Thoracic aorta (tissue), 2 donors: Measurements from ENCODE around the gene CPB1. TPM values are rescaled to one million over a fixed set of nuclear protein-coding genes. Genes with fewer than 3 reads are reported as not detected.

Experiments used
- ATAC-seq: fragments of 150-250 bp; one replicate; pipeline ENCODE4 v1.8.0; 2017; ENCODE audit warnings: low read depth; ENCODE audit not compliant: insufficient number of reproducible peaks, low FRiP score
- DNase-seq: peaks from one replicate; pipeline ENCODE4 v3.0.0-alpha.2; 2020; ENCODE audit warnings: low spot score
- H3K27ac ChIP-seq, 2 donors: fragments of 200-600 bp; sonication (generic); 1 replicate in 1 of 2; 2 replicates in 1 of 2; pipeline ENCODE4 v1.5.1; 2016; ENCODE audit warnings: mild to moderate bottlenecking in 2 of 2, moderate library complexity in 2 of 2
- H3K27me3 ChIP-seq: fragments of 200-600 bp; sonication (generic); replicated peaks from 2 replicates; pipeline ENCODE4 v1.6.0; 2016; ENCODE audit warnings: mild to moderate bottlenecking; ENCODE audit not compliant: insufficient read depth
- H3K36me3 ChIP-seq: fragments of 200-600 bp; sonication (generic); one replicate; pipeline ENCODE4 v1.5.1; 2016
- H3K4me1 ChIP-seq, 2 donors: fragments of 200-600 bp; sonication (generic); 1 replicate in 1 of 2; 2 replicates in 1 of 2; pipeline versions ENCODE4 v1.5.1 to v1.6.0; 2016; ENCODE audit warnings: low read depth in 2 of 2, mild to moderate bottlenecking in 1 of 2; ENCODE audit not compliant: control insufficient read depth in 1 of 2
- H3K4me3 ChIP-seq: fragments of 200-600 bp; sonication (generic); 2 replicates; pipeline ENCODE4 v1.5.1; 2016; ENCODE audit warnings: mild to moderate bottlenecking
- H3K9me3 ChIP-seq: fragments of 200-600 bp; sonication (generic); 2 replicates; pipeline ENCODE4 v1.5.1; 2016
- total RNA-seq, 2 donors: library from RNA; depleted of rRNA; stranded (reverse); fragments of >200 nt; gene quantifications; one replicate each; pipeline versions ENCODE4 v1.1.0 to v1.2.3, GENCODE V29; 2016
- TF ChIP-seq, protein P1 (sequence below): fragments of 200-600 bp; sonication (generic); IDR thresholded peaks from one replicate; pipeline ENCODE4 v1.5.1; 2019; ENCODE audit warnings: antibody characterized with exemption

CPB1 gene
- total RNA-seq, 2 donors from 2014 or later: 0.95 to 3.5 TPM

DNA sequence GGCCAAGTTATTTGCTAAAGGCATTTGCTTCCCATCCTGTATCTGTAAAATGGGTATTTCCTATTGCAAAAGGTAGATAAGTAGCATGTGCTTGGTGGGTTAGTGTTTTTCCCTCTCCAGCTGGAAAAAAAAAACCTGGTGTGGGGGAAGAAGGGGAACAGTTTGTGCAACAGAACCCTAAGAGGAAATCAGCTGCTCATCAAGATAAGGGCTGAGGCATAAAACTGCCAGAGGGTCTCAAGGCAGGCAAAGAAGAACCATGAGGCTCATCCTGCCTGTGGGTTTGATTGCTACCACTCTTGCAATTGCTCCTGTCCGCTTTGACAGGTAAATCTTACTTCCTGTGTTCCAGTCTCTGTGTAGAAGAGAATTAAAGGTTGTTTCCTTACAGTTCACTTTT is 37.4 kb downstream of the CPB1 start, which contains the start of gene CPA3:
CPA3 (plus strand) TSS at position 248 of the 400 bp plus-strand sequence; CDS start at position 260, 12 bp downstream.
- DNase-seq: no peak
- no peaks in the 10 kb centered on the region for H3K36me3 ChIP-seq
- no peaks in the 10 kb centered on the region for H3K4me1 ChIP-seq
- TF ChIP-seq, protein P1, sequence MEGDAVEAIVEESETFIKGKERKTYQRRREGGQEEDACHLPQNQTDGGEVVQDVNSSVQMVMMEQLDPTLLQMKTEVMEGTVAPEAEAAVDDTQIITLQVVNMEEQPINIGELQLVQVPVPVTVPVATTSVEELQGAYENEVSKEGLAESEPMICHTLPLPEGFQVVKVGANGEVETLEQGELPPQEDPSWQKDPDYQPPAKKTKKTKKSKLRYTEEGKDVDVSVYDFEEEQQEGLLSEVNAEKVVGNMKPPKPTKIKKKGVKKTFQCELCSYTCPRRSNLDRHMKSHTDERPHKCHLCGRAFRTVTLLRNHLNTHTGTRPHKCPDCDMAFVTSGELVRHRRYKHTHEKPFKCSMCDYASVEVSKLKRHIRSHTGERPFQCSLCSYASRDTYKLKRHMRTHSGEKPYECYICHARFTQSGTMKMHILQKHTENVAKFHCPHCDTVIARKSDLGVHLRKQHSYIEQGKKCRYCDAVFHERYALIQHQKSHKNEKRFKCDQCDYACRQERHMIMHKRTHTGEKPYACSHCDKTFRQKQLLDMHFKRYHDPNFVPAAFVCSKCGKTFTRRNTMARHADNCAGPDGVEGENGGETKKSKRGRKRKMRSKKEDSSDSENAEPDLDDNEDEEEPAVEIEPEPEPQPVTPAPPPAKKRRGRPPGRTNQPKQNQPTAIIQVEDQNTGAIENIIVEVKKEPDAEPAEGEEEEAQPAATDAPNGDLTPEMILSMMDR: no peak
- no peak within 1 kb of the TSS for H3K4me3 ChIP-seq
- no peak within 1 kb of the TSS for H3K27ac ChIP-seq
- no peaks in the 10 kb centered on the region for H3K9me3 ChIP-seq
- no peaks in the 10 kb centered on the region for H3K27me3 ChIP-seq
- no peak for ATAC-seq

DNA sequence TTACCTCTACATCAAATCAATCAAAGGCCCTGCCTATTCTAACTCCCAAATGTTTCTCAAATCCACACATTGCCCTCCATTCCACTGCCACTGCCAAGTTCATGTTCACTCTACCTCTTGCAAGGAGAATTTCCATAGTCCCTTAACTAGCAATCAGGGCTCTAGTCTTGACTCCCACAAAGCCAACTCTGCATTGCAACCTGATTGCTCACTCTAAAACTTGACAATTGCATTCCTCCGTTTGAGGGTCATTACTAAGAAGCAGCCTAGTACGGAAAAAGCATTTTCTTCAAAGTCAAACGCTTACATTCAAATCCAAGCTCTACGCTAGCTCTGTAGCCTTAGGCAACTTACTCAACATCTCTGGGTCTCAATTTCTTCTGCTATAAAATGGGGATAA is 38.6 kb downstream of the CPB1 start:
- no peaks in the 10 kb centered on the region for H3K4me1 ChIP-seq
- ATAC-seq: no peak
- H3K27me3 ChIP-seq: no peaks in the 10 kb centered on the region
- TF ChIP-seq, protein P1: no peak
- no peak for DNase-seq
- H3K36me3 ChIP-seq: no peaks in the 10 kb centered on the region
- no peak overlapping the region for H3K4me3 ChIP-seq
- H3K27ac ChIP-seq: no peak overlapping the region
- no peaks in the 10 kb centered on the region for H3K9me3 ChIP-seq

DNA sequence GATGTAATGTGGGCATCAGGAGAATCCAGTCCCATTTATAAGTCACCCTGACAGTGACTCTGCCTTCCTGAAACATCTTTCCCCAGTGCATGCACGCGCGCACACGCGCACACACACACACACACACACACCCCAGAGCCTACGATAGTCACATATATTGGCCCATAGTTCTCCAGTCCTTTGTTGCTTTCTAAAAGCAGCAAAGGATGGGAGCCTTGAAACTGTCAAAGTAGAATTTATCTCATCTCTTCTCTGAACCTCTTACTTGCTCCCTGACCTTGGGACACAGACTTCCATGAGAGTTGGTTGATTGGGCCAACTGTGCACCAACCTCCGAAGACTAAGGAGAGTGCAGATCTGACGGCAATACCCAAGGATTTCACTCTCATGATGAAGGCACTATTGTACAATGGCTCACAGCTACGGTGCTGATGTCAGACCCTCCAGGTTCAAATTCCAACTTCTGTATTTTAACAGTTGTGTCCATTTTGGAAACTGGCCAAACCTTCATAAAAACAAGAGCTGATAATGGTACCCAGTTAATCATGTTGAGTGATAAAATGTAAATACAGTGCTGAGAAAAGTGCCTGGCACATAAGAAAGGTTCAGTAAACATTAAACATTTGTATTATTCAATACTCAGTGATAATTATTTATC is 45.8 kb downstream of the CPB1 start:
- Histone ChIP-seq H3K9me3 (no peaks in the 10 kb centered on the region), H3K27ac (no peak overlapping the region), H3K27me3 (no peaks in the 10 kb centered on the region), H3K36me3 (no peaks in the 10 kb centered on the region), H3K4me3 (no peak overlapping the region), H3K4me1 (no peaks in the 10 kb centered on the region)
- TF ChIP-seq, protein P1: no peak
- no peak for DNase-seq
- ATAC-seq: no peak

DNA sequence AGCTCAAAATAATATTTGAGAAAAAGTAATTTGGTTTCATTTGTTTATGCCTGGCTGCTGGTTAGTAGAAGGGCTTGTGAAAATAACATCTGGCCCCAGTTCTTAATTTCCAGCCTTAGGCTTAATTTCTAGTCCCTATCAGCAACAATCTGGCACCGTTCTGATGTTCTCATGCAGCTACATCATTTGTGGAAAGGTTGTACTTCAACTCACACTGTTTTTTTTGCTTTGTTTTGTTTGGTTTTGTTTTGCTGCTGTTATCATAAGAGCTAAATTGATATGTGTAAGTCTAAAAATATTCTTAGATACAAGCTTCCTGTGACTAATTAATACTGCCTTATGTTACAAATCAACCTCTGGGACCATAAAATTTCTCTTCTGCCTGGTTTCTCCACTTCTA is 46.4 kb downstream of the CPB1 start:
- ATAC-seq (no peak), DNase-seq (no peak)
- Histone ChIP-seq H3K9me3 (no peaks in the 10 kb centered on the region), H3K27ac (no peak overlapping the region), H3K4me3 (no peak overlapping the region), H3K27me3 (no peaks in the 10 kb centered on the region), H3K36me3 (no peaks in the 10 kb centered on the region), H3K4me1 (no peaks in the 10 kb centered on the region)
- TF ChIP-seq, protein P1: no peak

DNA sequence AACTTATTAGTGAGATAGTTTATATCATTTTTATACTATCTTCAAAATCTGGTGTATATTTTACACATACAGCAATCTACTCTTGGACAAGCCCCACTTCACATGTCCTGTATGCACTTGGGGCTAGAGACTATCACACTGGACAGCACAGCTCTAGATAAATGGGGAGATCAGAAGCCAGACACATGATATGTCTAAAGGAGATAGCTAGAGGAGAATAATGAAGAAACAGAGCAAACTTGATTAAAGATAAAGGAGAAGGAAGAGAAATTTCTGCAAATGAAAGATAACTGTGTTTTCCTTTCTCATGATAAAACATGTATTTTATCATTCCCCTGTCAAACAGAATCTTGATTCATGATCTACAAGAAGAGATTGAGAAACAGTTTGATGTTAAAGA is 50.5 kb downstream of the CPB1 start:
- Histone ChIP-seq H3K27me3 (no peaks in the 10 kb centered on the region), H3K4me3 (no peak overlapping the region), H3K27ac (no peak overlapping the region), H3K36me3 (no peaks in the 10 kb centered on the region), H3K9me3 (no peaks in the 10 kb centered on the region), H3K4me1 (no peaks in the 10 kb centered on the region)
- ATAC-seq (no peak), DNase-seq (no peak)
- TF ChIP-seq, protein P1: no peak
